Stimulated activated effector memory CD8-positive, alpha-beta T cell treated with anti-CD3 and anti-CD28 coated beads, Interleukin-12 subunit alpha, Interleukin-12 subunit beta, amount 100 ng/mL, for 72 hours (primary cell): ENCODE results near the gene STRA6.
"Not testable (repeated sequence)": the region's sequence is repeated elsewhere in the genome, so short reads cannot be mapped to it uniquely, and the experiment has no call there.

Experiments
- ATAC-seq: fragments of 150-1000 bp; cut with Tn5 transposase; 2 replicates; pipeline ENCODE4 v1.10.0; 2021
- DNase-seq, 2 donors: peaks; one replicate each; pipeline ENCODE4 v3.0.0; 2021 to 2022; ENCODE audit warnings: low spot score in 2 of 2
- H3K27ac Mint-ChIP-seq: one replicate; pipeline ENCODE4 v1.8.0; 2022; ENCODE audit warnings: mild to moderate bottlenecking, mixed read lengths
- H3K36me3 Mint-ChIP-seq: one replicate; pipeline ENCODE4 v1.8.0; 2022; ENCODE audit warnings: mild to moderate bottlenecking, mixed read lengths
- H3K4me1 Mint-ChIP-seq: one replicate; pipeline ENCODE4 v1.8.0; 2022; ENCODE audit warnings: mixed read lengths
- H3K4me3 Mint-ChIP-seq: one replicate; pipeline ENCODE4 v1.8.0; 2022; ENCODE audit warnings: mild to moderate bottlenecking, mixed read lengths
- H3K9me3 Mint-ChIP-seq: one replicate; pipeline ENCODE4 v1.8.0; 2022; ENCODE audit warnings: mixed read lengths

Gene STRA6

DNA sequence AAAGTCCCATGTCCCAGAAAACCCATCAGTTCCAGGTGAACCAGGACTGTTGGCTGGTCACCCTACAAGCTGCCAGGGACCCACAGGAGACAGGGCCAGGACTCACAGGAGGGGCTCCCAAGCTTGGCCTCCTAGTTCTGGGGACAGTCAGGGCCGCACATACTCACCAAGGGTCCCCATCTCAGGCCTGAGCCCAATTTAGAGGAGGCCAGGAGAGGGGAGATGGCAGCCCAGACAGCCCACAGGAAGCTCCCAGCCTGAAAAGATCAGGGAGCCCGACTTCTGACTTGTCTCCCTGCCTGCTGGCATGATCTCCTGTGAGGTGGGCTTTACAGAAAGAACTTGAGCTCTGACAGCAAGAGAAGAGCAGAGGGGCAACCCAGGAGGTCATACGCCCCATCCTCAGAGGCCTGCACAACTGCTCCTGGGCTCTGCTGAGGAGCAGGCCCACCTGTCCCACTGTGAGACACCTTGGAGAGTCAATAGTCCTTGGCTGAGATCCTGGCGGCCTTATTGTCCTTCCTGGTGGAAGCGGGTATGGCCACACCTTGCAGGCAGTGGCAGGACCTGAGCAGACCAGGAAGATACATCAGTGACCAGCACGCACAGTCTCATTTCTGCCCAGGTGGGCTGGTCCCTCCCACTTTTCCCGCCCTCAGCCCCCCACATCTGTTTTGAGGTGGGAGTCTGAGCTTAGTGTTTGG lies 31.6 kb downstream of the STRA6 start:
- H3K4me3 Mint-ChIP-seq = no peak overlapping the region
- DNase-seq (no peak), ATAC-seq (no peak)
- H3K4me1 Mint-ChIP-seq = no peaks in the 10 kb centered on the region
- H3K9me3 Mint-ChIP-seq = no peaks in the 10 kb centered on the region
- no peak overlapping the region for H3K27ac Mint-ChIP-seq
- no peaks in the 10 kb centered on the region for H3K36me3 Mint-ChIP-seq

DNA sequence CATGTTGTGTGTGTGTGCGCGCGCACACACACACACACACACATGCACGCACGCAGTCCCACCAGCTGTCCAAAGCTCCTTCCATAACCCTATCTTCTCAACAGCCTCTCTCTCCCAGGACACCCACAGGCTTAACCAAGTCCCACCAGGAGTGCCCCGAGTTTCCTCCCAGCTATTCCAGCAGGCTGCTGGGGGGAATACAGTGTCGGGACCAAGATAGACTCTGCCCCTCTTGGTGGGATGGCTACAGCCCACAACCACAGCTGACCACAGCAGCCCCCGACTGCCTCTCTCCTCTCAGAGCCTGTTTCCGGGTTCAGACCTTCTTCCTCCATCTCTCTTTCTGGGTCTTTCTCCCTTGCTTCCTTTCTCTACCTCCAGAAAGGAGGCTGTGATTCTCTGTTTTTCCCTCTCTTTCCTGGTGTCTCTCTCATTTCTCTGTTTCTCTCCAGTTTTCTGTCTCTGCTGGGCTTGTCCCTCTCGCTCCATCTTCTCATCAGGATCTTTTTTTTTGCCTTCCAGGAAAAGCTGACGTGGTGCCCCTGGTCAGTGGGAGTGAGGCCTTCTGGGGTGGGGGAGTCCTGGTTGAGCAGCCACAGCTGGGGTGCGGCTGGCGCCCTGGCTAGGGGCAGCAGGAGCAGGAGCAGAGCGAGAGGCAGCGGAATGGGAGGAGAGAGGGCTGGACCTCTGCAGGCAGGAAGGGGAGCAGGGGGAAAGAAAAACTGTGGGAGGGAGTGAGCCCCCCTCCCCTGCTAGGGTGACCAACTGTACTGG lies 32.3 kb downstream of the STRA6 start:
- H3K4me1 Mint-ChIP-seq = no peaks in the 10 kb centered on the region
- DNase-seq = no peak
- no peak for ATAC-seq
- H3K27ac Mint-ChIP-seq = no peak overlapping the region
- H3K36me3 Mint-ChIP-seq = no peaks in the 10 kb centered on the region
- H3K9me3 Mint-ChIP-seq = no peaks in the 10 kb centered on the region
- H3K4me3 Mint-ChIP-seq = no peak overlapping the region

DNA sequence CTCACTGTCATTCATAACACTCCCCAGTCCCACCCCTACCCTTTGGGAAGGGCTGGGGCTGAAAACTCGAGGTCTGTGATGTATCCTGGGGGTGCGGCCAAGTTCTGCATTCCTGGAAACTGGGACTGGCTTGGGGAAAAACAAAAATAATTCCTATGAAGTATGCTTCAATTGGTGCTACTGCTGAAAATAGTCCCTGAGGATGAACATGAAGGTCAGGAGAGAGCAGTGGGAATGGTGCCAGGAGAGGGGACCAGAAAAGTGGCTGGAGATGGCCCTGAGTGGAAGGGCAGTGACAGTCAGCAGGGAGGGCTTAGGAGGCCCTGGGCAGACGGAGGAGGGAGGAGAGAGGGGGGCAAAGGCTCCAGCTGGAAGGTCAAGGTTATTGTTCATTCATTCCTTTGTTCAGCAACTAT lies 33.9 kb downstream of the STRA6 start:
- Mint-ChIP-seq H3K4me3 (no peak overlapping the region), H3K4me1 (no peaks in the 10 kb centered on the region), H3K9me3 (no peaks in the 10 kb centered on the region), H3K27ac (no peak overlapping the region), H3K36me3 (no peaks in the 10 kb centered on the region)
- ATAC-seq (no peak), DNase-seq (no peak)

GRCh38 chr15:74167891-74168331 lies 34.7 kb downstream of the STRA6 start:
- Mint-ChIP-seq H3K9me3 (no peaks in the 10 kb centered on the region), H3K4me1 (no peaks in the 10 kb centered on the region), H3K27ac (no peak overlapping the region), H3K36me3 (no peaks in the 10 kb centered on the region), H3K4me3 (no peak overlapping the region)
- ATAC-seq = no peak
- no peak for DNase-seq

DNA sequence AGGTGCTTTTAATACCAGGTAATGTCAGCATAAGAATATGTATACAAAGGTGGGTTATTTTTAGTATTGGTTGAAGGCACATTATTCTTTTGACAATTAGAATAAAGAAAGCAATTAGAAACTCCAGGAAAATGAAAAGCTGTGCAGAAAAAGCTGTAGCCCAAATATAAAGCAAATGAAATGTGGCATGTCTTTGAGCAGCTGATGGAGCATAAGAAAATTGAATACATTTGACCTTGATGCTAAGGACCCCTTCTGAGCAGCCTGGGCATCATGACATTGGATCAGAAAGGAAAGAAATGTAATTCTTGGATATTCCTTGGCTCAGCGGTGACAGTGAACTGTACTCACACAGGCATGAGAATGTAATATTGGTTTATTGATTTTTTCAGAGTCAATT lies 37.1 kb downstream of the STRA6 start:
- no peak for ATAC-seq
- H3K4me3 Mint-ChIP-seq = no peak overlapping the region
- no peaks in the 10 kb centered on the region for H3K4me1 Mint-ChIP-seq
- H3K9me3 Mint-ChIP-seq = no peaks in the 10 kb centered on the region
- no peak overlapping the region for H3K27ac Mint-ChIP-seq
- H3K36me3 Mint-ChIP-seq = no peaks in the 10 kb centered on the region
- DNase-seq = no peak

DNA sequence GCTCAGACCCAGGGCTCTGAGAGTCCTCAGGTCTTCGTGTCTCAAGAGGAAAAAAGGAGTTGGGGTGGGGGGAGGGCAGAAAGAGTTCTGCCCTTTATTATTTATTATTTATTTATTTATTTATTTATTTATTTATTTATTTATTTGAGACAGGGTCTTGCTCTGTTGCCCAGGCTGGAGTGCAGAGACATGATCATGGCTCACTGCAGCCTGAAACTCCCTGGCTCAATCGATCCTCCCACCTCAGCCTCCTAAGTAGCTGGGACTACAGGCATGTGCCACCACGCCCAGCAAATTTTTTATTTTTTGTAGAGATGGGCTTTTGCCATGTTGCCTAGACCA lies 40.4 kb downstream of the STRA6 start:
- H3K4me3 Mint-ChIP-seq, H3K36me3 Mint-ChIP-seq, H3K9me3 Mint-ChIP-seq, DNase-seq, ATAC-seq, H3K4me1 Mint-ChIP-seq, H3K27ac Mint-ChIP-seq: not testable (repeated sequence)

- not testable (repeated sequence) for H3K27ac Mint-ChIP-seq
Measured at GRCh38 chr15:74160390-74160789, 42.2 kb downstream of the STRA6 start.

DNA sequence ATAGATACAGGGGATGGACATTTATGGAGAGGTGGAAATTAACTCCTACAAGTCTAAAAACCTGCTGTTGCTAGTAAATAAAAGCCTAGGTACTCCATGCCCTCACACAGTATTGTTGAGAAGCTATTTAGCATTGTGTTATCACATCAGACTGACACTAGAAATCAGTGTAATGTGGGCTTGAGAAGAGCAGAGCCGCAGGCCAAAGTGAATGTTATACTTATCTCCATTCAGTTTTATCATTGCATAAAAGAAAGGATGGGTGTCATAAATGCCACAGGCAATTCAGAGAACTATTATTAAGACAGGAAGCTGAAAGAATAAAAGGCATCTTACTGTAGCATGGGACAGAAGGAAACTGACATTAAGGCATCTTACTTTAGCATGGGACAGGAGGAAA lies 42.8 kb downstream of the STRA6 start:
- no peak overlapping the region for H3K4me3 Mint-ChIP-seq
- DNase-seq (no peak), ATAC-seq (no peak)
- no peak overlapping the region for H3K27ac Mint-ChIP-seq
- no peaks in the 10 kb centered on the region for H3K9me3 Mint-ChIP-seq
- H3K4me1 Mint-ChIP-seq = no peaks in the 10 kb centered on the region
- no peaks in the 10 kb centered on the region for H3K36me3 Mint-ChIP-seq

More at GRCh38 chr15:74160390-74160789, 42.2 kb downstream of the STRA6 start:
- ATAC-seq, H3K9me3 Mint-ChIP-seq, H3K4me1 Mint-ChIP-seq, H3K36me3 Mint-ChIP-seq, DNase-seq, H3K4me3 Mint-ChIP-seq: not testable (repeated sequence)

- ATAC-seq (peak; percentile 58), DNase-seq (no peak)
- Mint-ChIP-seq H3K9me3 (no peaks in the 10 kb centered on the region), H3K27ac (no peak overlapping the region), H3K4me1 (no peaks in the 10 kb centered on the region), H3K36me3 (no peaks in the 10 kb centered on the region), H3K4me3 (no peak overlapping the region)
Measured at GRCh38 chr15:74158855-74159650, 43.5 kb downstream of the STRA6 start.

DNA sequence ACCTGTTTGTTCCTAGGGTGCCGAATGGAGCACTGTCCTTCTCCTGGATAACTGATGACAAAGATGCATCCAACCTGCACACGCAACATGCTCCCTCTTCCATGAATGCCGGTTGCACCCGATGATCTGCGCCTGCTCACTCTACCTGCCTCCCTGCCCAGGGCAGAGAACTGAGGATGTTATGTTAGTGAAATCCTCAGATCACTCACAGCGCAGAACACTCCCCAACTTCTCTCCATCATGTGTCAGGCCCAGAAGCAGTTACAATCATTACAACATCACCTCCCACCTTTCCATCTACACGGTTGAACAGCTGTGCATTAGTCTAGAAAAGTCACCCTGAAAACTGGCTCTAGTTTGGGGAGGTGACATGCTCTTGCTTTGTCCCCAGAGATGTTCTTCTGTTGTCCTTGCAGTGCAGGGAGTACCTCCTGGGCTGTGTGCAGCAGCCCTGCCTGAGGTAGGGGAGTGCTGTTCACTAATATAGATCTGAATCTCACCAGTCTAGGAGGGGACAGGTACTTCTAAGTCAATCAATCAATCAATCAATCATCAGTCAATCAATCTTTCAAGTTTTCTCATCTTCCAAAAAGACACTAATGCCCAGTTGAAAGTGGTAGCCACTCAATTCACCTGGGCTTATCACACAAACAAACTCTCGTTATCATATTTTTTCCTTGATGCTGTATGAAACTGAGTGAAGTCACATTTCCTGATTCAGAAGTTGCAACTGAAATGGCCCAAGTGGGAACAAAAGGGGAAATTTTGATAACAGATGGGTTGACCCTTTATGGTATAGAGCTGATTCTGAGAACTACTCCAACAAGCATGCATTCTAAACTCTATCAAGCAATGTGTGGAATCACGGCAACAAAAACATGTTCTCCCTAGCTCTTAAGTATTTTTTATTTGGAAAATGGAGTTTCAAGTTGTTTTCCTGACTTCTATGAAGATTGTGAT lies 44.4 kb downstream of the STRA6 start:
- no peak overlapping the region for H3K4me3 Mint-ChIP-seq
- DNase-seq (no peak), ATAC-seq (no peak)
- H3K27ac Mint-ChIP-seq = no peak overlapping the region
- no peaks in the 10 kb centered on the region for H3K9me3 Mint-ChIP-seq
- no peaks in the 10 kb centered on the region for H3K36me3 Mint-ChIP-seq
- H3K4me1 Mint-ChIP-seq = no peaks in the 10 kb centered on the region

DNA sequence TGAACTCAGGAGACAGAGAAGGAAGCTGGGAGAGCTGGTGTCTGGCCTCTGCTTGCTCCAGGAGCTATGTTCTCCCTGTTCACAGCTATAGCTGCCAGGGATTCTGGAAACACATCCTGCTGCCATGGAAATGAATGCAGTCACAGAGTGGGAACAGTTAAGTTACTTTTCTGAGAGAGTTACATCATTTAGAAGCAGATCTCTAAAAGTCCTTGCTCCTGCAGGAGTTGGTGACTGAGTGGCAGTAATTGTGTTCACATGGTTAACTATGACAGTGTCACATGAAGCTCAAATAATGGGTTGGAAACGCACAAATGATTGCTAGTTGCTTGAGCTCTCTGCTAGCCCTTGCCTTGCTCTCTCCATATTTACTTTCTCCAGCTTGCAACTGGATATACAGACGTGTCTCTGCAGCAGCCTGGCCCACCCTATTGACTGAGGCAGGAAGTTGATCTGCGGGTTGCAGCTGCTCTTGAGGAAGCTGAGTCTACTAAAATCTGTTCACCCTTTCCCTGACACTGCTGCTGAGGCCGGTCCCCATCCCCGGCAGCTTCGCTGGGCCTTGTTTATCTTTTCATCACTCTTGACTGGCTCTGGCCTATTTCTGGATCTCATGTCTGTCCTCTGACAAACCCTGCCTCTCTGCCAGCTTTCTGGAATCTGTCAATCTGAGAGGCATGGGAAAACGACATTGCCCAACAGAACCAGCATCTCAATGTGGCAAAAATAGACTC lies 45.7 kb downstream of the STRA6 start:
- H3K4me3 Mint-ChIP-seq = no peak overlapping the region
- DNase-seq (no peak), ATAC-seq (no peak)
- H3K9me3 Mint-ChIP-seq = no peaks in the 10 kb centered on the region
- H3K36me3 Mint-ChIP-seq = no peaks in the 10 kb centered on the region
- no peaks in the 10 kb centered on the region for H3K4me1 Mint-ChIP-seq
- no peak overlapping the region for H3K27ac Mint-ChIP-seq

- no peak for ATAC-seq
- Mint-ChIP-seq H3K27ac (no peak overlapping the region), H3K4me3 (no peak overlapping the region), H3K36me3 (no peaks in the 10 kb centered on the region), H3K9me3 (no peaks in the 10 kb centered on the region), H3K4me1 (no peaks in the 10 kb centered on the region)
- no peak for DNase-seq
Measured at GRCh38 chr15:74155766-74156417, 46.7 kb downstream of the STRA6 start.

DNA sequence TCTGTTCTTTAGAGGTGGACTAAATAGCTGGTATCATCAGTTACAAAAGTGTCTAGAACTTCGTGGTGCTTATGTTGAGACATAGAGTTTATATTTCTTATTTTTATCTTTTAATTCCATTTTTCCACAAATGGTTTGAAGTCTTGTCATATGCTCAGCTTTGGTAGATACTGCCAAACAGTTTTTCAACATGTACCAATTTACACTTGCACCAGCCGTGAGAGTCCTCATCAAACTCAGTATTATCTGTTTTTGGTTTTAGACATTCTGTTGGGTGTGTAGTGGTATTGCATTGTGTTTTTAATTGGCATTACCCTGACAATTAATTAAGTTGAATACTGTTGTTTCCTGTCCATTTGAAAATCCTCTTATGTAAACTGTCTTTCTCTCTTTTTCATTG lies 55.5 kb downstream of the STRA6 start:
- no peak overlapping the region for H3K27ac Mint-ChIP-seq
- no peak overlapping the region for H3K4me3 Mint-ChIP-seq
- DNase-seq = no peak
- no peaks in the 10 kb centered on the region for H3K36me3 Mint-ChIP-seq
- no peak for ATAC-seq
- H3K9me3 Mint-ChIP-seq = no peaks in the 10 kb centered on the region
- H3K4me1 Mint-ChIP-seq = no peaks in the 10 kb centered on the region

GRCh38 chr15:74146277-74146800 lies 56.2 kb downstream of the STRA6 start:
- no peaks in the 10 kb centered on the region for H3K4me1 Mint-ChIP-seq

More at GRCh38 chr15:74146277-74146800, 56.2 kb downstream of the STRA6 start:
- no peaks in the 10 kb centered on the region for H3K9me3 Mint-ChIP-seq
- H3K36me3 Mint-ChIP-seq = no peaks in the 10 kb centered on the region
- H3K4me3 Mint-ChIP-seq = no peak overlapping the region
- DNase-seq = no peak
- no peak overlapping the region for H3K27ac Mint-ChIP-seq
- ATAC-seq = no peak
